NAMALWA (cell line): ENCODE data around the gene NAALAD2.
"Not testable (repeated sequence)": the region's sequence is repeated elsewhere in the genome, so short reads cannot be mapped to it uniquely, and the experiment has no call there.

Experiments used
- DNase-seq: peaks from one replicate; pipeline ENCODE4 v3.0.0-alpha.2; 2015; ENCODE audit warnings: low spot score

The NAALAD2 gene

GRCh38 chr11:90192869-90193582, 58.6 kb downstream of the NAALAD2 start:
- no peak for DNase-seq

- no peak for DNase-seq
Observed at GRCh38 chr11:90197377-90197776, 62.9 kb downstream of the NAALAD2 start.

- no peak for DNase-seq
Observed at GRCh38 chr11:90202342-90202741, 67.9 kb downstream of the NAALAD2 start.

- no peak for DNase-seq
Observed at GRCh38 chr11:90204407-90204806, 69.9 kb downstream of the NAALAD2 start.

GRCh38 chr11:90204832-90205646, 70.6 kb downstream of the NAALAD2 start:
- peak; percentile 77 for DNase-seq

GRCh38 chr11:90207992-90208391, 73.5 kb downstream of the NAALAD2 start:
- not testable (repeated sequence) for DNase-seq

GRCh38 chr11:90208857-90209256, 74.4 kb downstream of the NAALAD2 start:
- no peak for DNase-seq

GRCh38 chr11:90213322-90213721, 78.9 kb downstream of the NAALAD2 start:
- DNase-seq = no peak

- DNase-seq = no peak
Observed at GRCh38 chr11:90216611-90217010, 82.1 kb downstream of the NAALAD2 start.

GRCh38 chr11:90218606-90219005, 84.1 kb downstream of the NAALAD2 start:
- no peak for DNase-seq

- no peak for DNase-seq
Observed at GRCh38 chr11:90219438-90219837, 85.0 kb downstream of the NAALAD2 start.

GRCh38 chr11:90220391-90220790, 85.9 kb downstream of the NAALAD2 start:
- no peak for DNase-seq

GRCh38 chr11:90221803-90222458, 87.5 kb downstream of the NAALAD2 start:
- DNase-seq = peak; percentile 51

- peak; percentile 94 for DNase-seq
Observed at GRCh38 chr11:90222459-90223247, 88.2 kb downstream of the NAALAD2 start, which contains the start of gene CHORDC1. TSS of gene CHORDC1 (minus strand) at chr11:90223049. CDS start at chr11:90222954, 95 bp downstream.

- no peak for DNase-seq
Observed at GRCh38 chr11:90223248-90223585, 88.8 kb downstream of the NAALAD2 start.

- DNase-seq = no peak
Observed at GRCh38 chr11:90228056-90228455, 93.6 kb downstream of the NAALAD2 start.

- no peak for DNase-seq
Observed at GRCh38 chr11:90229791-90230190, 95.3 kb downstream of the NAALAD2 start.

- no peak for DNase-seq
Observed at GRCh38 chr11:90234977-90235376, 100.5 kb downstream of the NAALAD2 start.

GRCh38 chr11:90235526-90235925, 101.1 kb downstream of the NAALAD2 start:
- DNase-seq = no peak

- DNase-seq = no peak
Observed at GRCh38 chr11:90237004-90237403, 102.5 kb downstream of the NAALAD2 start.

- DNase-seq = not testable (repeated sequence)
Observed at GRCh38 chr11:90239967-90240636, 105.6 kb downstream of the NAALAD2 start.
